Stimulated activated CD4-positive, alpha-beta T cell treated with anti-CD3 and anti-CD28 coated beads, Interleukin-1b, Interleukin-23, amount 100 ng/mL, for 24 hours (primary cell): Measurements from ENCODE around the gene PTGDR2.

Experiments
- DNase-seq, 4 experiments: peaks; one replicate each; pipeline ENCODE4 v3.0.0-alpha.2; 2020; ENCODE audit warnings: low read depth in 4 of 4, low spot score in 1 of 4

The PTGDR2 gene

DNA sequence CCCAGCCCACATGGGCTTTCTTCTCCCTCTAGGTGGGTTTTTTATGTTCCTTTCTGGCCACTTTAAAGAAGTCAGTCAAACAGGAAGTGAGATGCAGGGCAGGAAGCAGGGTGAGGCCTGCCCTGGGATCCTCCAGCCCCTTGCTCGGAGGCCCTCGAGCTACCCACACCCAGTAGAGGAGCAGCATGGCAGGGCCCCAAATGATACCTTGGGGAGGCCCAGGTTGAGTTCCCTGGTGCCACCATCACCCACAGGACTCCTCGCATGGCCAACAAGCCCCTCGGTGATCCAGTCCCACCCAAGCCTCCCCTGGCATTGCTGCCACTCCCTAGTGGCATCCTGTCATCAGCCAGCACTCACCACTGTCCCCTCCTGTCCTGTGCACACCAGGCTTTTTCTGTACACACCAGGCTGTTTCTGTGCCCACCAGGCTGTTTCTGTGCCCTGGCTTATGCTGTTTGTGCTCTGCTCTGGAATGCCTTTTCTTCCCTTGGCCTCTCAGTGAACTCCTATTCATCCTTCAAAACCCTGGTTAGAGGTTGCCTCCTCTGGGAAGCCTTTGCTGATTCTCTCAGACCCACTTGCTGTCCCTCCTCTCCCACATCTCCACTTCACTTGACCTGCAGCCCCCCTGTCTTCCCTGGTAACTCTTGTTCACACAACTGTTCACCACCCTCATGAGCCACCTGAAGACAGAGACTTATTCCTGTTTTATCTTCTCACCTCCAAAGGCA lies 3.1 kb upstream of the PTGDR2 start:
- DNase-seq: no peak

DNA sequence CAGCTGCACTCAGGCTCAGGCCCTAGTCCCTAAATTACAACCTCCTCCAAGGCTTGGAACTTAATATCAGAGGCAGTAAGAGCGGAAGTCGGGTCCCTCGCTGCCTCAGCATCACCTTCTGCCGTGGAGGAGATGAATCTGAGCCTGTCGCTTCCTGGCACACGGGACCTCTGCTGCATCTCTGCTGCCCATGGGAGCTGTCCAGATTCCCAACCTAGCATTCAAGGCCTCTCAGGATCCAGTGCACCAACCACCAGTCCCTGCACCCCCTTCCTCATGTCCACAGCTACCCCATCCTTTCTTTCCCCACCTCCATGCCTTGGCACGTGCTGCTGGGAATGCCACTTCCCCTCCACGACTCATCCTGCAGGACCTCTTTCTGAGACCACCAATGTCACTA lies 2.5 kb upstream of the PTGDR2 start:
- DNase-seq: no peak

DNA sequence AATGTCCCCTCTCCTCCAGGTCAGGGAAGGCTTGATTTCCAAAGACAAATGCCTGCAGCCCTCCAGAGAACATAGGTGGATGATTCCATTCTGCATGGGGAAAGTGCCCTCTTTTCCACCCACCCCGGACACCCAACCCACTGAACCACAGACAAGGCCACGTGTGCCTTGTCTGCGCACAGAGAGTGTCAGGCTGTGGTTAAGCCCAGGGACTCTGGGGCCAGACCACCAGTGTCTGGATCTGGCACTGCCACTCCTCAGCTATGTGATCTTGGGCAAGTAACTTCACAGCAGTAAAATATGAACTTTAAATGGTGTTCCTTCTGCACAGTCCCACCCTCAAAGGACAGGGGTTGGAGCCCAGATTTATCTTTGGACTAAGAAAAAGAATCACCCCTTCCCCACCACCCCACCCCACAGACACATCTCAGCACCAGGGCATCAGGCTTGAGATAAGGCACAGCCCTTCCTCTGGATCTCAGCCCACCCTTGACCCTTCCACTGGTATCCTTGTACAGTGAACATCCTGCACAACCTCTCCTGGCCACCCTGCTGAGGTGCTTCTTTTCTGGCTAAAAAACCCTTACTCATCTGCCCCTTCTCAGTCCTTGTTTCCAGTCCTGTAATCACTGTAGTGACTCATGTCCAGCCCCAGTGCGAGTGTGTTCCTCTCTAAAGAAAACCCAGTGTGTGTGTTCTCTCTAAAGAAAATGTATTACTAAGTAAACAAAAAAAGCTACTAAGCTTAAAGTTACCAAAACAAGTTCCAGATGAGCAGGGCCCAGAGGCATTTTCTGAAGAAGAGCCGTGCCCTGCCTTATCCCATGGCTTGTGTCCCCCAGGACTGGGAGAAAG lies 1.9 kb upstream of the PTGDR2 start:
- DNase-seq: no peak

DNA sequence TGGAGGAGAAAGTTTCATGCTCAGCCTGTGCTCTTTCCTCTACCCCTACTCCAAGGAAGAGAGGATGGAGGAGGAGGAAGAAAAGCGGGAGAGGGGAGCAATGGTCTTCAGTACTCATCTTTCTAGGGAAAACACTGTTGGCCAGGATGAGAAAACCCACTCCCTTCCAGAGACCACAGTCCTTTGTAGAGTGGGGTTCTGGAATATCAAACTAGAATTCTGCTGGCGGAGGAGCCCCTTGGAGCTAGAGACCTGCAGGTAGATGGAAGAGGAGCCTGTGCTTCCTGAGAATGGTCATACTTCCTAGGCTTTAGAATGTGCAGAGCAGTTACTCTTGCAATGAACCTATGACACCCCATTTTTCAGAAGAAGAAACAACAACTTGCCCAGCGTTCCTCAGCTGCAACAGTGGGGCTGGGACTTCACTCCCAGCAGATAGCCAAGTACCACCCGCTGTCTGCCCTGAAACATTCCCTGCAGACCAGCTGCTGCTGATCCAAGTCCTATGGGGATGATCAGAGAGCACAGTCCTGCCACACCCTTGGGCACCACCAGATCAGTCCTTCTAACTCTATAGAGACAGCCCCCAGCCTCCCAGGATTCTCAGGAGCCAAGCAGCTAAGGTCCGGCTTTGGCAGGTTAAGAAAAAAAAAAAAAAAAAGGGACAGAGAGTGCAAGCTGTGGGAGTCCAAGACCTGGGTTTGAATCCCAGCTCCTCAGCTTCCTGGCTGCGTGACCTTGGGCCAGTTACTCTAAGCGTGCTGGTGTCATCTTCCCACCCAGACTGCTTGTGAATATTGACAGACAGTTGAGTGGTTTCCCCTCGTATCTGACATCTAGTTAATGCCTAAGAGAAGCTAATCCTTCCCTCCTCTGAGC lies 664 bp downstream of the PTGDR2 start:
- DNase-seq: no peak

DNA sequence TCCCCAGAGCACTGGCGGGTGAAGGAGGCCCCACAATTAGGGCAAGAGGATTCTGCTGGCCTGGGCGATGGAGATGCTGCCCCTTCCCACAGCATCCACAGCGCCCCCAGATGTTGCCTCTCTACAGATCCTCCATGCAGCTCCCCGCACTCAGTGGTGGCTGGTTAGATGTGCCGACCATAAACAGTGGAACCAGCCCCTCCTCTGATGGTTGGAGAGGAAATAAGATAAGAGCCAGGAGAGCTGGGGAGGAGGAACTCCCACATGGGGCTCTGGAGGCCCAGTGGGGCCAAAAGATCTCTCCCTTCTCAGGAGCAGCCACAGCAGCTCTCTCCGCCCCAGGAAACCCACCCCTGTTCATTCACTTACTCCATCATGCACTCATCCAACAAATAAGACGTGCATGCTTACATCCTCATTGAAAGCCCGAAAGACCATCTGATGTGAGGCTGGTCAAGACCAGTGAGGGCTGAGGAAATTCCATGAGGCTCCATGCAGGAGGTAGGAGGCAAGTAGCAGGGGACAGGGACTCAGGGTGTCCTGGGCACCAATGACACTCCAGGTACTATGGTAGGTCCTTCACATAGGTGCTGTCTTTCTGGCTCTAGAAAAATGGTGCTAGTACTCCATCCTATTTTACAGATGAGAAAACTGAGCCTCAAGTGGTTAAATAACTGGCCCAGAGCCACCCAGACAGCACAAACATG lies 1.5 kb downstream of the PTGDR2 start:
- no peak for DNase-seq

DNA sequence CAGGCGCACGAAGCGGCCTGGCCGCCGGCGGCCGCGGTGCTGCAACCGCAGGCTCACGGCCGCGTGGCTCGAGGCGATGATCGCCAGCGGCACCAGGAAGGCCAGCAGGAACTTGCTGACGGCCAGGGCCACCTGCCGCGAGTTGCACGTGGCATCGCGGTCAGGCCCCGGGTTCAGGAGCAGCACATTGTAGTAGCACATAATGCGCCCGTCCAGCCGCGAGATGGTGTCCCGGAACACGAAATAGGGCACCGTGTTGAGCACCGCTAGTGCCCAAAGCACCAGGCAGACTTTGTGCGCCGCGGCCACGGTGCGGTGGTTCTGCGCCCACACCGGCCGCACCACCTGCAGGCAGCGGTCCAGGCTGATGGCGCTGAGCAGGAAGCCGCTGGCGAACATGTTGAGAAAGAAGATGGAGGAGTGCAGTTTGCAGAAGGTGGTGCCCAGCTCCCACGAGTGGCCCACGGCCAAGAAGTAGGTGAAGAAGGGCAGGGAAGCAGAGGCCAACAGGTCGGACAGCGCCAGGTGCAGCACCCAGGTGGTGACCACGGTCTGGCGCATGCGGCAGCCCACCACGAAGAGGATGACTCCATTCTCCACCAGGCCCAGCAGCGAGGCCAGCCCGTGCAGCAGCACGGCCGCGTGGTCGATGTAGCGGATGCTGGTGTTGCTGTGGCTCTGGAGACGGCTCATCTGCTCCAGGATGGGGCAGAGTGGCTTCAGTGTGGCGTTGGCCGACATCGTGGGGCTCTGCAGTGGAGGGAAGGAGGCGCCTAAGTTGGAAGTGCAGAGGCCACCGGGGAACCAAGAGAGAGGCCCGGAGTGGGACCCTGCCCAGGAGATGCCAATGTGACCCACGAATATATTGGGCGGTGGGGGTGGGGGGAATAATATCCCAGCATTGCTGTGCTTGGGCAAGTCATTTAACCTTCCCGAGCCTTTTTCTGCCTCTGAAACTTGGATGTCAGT lies 2.5 kb downstream of the PTGDR2 start:
- no peak for DNase-seq

DNA sequence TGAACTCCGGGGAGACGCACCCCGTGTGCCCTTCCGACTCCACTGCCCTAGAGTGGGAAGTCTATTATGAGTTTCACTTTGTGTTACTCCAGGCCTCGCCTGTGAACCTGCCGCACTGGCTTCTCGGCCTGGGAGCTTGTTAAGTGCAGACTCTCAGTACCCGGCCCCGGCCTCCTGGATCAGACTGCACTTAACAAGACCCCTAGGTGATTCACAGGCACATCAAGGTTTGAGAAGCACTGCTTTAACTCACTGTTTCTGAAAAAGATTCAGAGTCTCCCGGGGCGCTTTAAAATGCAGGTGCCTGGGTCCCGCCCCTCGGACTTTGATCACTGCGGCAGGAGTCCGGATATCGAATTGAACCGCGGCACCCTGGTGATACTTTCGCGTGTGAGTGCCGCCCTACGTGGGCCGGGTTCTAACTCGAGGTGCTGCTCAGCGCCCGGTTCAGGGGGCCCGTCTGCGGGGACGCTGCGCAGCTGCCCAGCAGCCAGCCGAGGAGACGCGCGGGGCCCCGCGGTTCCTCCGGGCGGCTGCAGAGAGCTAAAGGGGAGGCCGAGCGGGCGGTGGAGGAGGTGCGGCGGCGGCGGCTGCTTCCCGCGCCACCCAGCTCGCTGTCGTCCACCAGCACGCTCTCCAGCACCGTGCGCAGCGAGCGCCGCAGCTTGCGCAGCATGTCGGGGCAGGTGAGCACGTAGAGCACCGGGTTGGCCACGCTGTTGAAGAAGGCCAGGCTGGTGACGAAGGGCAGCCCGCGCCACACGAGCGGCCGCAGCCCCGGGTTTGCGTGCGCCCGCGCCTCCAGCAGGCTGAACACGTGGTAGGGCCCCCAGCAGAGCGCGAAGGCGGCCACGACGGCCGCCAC lies 3.4 kb downstream of the PTGDR2 start:
- no peak for DNase-seq

DNA sequence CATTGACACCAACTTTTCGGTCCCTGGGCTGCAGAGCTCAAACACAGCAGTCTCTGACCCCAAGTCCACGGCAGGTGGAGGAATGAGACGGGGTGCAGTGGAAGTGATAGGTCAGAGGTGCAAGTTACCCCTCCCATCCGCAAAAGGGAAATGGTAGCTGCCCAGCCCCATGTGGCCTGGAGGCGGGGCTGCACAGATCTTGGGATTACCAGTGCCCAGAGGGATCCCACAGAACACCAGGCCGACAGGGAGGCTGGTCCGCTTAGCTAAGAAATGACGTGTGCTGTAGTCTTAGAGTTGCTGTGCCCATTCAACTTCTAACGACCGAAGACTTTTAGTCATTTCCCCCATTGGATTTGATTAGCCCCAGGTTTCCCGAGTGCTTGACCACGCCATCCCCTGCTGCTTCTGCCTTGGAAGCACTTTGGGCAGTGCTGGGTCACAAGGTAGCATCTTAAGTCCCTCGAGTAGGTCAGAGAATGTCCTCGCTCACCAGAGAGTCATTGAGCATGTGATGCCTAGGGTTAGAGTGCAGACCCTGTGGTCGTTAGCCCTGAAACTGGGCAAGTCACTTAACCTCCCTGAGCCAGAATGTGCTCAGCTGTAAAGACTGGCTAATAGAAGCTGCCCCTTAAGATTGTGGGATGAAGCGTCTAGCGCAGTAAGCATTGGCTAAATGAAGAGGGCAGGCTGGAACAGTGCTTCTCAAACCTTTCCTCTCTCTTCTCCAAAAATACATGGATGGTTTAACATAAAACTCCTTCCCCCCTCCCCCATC lies 4.2 kb downstream of the PTGDR2 start:
- DNase-seq: no peak

DNA sequence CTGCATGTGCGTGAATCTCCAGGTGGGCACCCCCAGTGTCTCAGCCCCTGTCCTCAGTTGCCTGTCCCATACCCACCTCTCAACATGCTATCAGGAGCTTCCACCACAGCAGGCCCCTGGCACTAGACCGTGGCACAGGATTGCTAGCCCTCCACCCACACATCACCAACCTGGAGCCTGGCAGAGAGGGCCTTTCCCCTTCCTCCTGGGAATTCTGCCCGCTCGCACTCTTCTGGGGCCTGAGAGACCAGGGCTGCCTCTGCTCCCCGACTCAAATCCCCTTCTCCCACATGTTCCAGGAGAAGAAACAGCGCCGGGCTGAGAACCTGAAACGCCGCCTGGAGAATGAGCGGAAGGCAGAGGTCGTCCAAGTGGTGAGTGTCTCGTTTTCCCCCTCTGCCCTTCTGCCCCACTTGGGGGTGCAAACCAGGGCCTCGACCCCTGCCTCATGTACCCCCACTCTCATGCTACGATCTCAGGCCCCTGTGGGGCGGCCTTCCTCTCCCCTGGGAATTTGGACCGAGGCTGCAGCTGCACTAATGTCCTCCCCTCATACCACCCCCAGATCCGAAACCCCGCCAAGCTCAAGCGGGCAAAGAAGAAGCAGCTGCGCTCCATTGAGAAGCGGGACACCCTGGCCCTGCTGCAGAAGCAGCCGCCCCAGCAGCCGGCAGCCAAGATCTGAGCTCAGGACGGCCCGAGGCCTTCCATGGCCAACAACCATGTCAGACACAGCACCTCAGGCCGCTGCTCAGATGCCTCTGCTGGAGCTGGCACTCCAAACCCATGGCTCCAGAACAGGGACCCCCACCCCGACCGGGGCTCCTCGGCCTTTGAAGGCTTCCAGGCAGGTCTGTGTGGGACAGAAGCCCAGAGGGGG lies 5.9 kb downstream of the PTGDR2 start:
- DNase-seq: no peak

DNA sequence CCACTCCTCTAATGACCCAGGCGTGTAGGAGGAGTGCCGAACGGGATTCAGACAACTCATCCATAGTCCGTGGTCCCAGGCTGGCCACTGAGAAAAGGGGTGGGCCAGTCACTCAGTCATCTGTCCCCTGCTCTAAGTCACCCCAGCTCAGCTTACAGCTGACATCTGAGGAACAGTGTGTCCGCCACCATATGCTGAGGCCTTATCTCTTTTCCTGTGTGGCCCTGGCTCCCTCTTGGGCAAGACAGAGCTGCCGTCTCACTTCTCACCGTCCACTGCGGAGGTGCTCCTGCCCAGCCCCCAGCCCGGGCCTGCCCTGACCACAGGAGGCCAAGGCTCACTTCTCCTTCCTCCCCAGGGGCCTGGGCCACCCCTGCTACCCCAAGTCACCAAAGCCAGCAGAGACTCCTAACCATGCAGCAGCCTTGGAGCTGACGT lies 7.0 kb downstream of the PTGDR2 start:
- DNase-seq: no peak

DNA sequence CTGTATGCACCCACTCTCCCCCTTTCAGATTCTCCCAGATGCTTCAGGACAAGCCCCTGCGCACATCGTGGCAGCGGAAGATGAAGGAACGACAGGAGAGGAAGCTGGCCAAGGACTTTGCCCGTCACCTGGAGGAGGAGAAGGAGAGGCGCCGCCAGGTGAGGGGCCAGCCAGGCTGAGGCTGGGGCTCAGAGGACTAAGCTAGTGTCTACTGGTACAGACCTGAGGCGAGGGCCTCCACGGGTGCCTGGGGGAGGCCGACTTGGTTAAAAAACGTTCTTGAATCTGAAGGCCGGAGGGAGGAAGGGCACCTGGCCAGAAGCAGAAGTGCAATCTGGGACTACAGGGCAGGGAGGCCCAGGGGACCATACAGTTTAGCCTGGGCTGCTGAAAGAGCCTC lies 7.9 kb downstream of the PTGDR2 start:
- DNase-seq: no peak

DNA sequence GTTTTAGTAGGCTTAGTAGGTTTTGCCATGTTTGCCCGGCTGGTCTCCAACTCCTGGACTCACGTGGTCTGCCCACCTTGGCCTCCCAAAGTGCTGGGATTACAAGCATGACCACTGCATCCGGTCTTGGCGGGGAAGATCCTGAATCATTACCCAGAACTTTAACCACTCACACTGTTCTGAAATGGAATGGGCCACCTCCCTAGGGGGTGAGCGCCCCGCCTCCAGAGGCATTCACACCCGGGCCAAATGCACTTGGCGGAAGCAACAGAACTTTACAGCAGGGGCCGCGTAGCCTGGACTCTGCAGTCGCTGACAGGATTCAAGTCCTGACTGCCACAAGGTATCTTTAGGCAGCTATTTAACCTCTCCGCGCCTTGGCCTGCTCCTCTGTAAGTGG lies 8.5 kb downstream of the PTGDR2 start:
- no peak for DNase-seq

DNA sequence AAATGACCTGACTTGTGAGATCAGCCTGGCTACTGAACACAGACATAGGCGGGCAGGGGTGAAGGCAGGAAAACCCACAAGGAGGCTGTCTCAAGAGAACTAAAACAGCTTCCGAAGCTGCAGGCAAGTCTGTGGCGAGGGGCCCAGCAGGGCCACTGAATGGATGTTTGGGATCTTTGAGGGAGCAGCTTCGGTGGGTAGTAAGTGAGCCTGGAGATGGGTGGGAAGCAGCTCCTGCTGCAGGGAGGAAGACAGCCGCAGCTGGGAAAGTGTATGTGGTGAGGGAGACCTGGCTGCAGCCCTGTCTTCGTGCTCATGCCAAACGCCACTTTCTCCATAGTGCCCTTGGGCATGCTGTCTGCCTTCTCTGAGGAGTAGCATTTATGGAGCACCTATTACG lies 10.4 kb downstream of the PTGDR2 start:
- DNase-seq: no peak

DNA sequence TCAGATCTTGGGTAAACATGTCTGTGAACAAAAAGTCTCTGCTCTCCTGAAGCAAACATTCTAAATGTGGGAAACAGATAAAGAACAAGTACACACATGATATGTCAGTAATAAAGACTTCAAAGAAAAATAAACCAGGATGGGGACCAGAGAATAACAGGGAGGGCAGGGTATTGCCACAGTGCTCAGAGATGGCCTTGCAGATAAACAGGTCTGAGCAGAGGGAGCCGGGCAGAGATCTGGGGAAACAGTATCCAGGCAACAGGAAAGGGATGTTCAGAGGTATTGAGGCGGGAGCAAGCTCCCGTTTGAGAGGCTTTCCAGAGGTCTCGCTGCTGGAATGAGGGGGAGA lies 10.9 kb downstream of the PTGDR2 start:
- DNase-seq: no peak

DNA sequence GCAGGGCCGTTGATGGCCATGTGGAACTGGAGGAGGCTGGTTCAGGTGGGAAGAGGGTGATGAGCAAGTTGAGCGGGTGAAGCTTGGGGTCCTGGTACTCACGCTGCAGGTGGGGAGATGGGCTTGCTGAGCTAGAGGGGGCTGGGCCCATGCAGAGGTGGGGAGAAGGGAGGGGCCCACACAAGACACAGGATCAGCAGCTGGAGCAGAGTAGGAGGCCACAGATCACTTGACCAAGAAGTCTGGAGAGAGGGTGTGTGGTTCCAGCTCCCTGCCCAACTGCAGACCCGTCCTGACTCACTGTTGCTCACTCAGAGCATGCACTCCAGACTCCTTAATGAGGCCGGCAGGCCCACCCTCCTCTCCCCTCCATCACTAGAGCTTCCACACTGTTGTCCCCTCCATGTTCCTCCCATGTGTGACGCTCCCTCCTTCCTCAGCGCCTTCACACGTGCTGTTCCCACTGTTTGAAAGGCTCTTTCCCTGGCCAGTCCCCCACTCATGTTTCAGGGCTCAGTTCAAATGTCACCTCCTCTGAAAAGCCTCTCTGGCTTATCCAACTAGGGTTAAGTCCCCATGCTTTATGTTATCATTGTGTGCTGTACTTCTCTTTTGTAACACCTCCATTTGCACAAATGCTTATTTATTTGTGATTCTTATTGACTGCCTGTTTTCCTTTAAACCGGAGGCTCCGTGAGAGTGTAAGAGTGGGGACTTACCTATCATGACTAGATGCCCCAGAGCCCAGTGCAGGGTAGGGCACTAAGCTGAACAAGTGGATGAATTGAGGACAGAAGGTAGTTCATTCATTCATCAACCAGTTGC lies 11.5 kb downstream of the PTGDR2 start:
- no peak for DNase-seq
